ENCODE measurements around the gene S100Z. TPM values are rescaled to one million over a fixed set of nuclear protein-coding genes. Genes with fewer than 3 reads are reported as not detected.
"Not testable (repeated sequence)": the region's sequence is repeated elsewhere in the genome, so short reads cannot be mapped to it uniquely, and the experiment has no call there.

The S100Z gene
- total RNA-seq, 2 experiments from 2014 or later = 2.5 to 3.2 TPM

DNA sequence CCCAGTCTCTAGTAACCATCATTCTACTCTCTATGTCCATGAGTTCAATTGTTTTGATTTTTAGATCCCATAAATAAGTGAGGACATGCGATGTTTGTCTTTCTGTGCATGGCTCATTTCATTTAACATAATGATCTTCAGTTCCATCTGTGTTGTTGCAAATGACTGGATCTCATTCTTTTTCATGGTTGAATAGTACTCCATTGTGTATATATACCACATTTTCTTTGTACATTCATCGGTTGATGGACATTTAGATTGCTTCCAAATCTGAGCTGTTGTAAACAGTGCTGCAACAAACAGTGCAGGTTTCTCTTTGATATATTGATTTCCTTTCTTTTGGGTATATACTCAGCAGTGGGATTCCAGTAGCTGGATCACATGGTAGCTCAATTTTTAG is 46.4 kb downstream of the S100Z start:
- ChIA-PET POLR2A (no interaction called here), CTCF (no interaction called here)
- Mint-ChIP-seq H3K9me3 (ENCODE audit: insufficient read depth) (peaks cover 19% of the 10 kb centered on the region), H3K36me3 (ENCODE audit: low read depth) (peaks cover 2% of the 10 kb centered on the region), H3K4me3 (no peak overlapping the region), H3K27me3 (ENCODE audit: low read depth) (peaks cover 21% of the 10 kb centered on the region), H3K27ac (no peak overlapping the region), H3K4me1 (ENCODE audit: low read depth) (no peaks in the 10 kb centered on the region)
- no peak for DNase-seq
- no peak for ATAC-seq

DNA sequence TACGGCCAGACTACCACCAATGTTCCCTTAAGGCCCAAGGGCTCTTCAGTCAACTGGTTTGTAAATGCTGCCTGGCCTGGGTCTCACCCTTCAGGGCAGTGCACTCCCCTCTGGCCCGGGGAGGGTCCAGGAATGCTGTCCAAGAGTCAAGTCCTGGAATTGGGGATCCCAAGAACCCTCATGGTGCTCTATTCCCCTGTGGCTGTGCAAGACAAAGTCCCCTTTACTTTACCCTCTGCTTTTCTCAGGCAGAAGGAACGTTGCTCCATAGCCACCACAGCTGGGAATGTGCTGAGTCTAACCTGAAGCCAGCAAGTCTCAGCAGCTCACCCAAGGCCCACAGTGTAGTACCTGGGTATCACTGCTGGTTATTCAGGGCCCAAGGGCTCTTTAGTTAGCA is 51.7 kb downstream of the S100Z start:
- DNase-seq (no peak), ATAC-seq (no peak)
- CTCF ChIA-PET = no interaction called here
- Mint-ChIP-seq H3K4me3 (no peak overlapping the region), H3K4me1 (ENCODE audit: low read depth) (no peaks in the 10 kb centered on the region), H3K9me3 (ENCODE audit: insufficient read depth) (peaks cover 19% of the 10 kb centered on the region), H3K27ac (no peak overlapping the region), H3K27me3 (ENCODE audit: low read depth) (peaks cover 6% of the 10 kb centered on the region), H3K36me3 (ENCODE audit: low read depth) (peaks cover 2% of the 10 kb centered on the region)
- POLR2A ChIA-PET = no interaction called here

DNA sequence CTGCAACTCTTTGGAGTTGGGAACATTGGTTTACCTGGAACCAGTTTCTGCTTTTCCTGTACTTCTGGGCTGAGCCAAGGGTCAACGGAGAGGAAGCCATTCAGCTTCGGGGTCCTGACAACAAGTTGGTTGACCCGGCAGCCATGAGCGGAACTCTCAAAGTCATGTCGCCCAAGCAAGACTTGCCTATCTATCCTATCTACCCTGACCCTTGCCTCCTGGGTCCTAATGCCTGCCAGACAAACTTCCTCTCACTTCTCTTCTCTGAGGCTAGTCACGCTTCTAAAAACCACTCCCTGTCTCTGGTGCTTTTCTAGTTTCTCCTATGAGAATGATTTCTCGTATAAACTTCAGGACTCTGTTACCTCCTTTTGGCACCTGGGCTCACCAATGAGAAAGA is 58.4 kb downstream of the S100Z start:
- POLR2A ChIA-PET = no interaction called here
- ATAC-seq = no peak
- no peaks in the 10 kb centered on the region for H3K36me3 Mint-ChIP-seq (ENCODE audit: low read depth)

DNA sequence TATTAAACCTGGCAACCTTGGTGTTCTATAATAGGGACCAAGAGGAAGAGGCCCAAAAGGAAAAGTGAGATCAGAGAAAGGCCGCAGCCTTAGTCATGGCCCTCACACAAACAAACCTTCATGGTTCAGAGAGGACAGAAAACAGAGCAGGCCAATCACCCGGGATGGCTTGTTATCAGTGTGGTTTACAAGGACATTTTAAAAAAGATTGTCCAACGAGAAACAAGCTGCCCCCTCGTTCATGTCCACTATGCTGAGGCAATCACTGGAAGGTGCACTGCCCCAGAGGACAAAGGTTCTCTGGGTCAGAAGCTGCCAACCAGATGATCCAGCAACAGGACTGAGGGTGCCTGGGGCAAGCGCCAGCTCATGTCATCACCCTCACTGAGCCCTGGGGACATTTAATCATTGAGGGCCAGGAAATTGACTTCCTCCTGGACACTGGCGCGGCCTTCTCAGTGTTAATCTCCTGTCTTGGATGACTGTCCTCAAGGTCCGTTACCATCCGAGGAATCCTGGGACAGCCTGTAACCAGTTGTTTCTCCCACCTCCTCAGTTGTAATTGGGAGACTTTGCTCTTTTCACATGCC is 60.6 kb downstream of the S100Z start:
- H3K36me3 Mint-ChIP-seq (ENCODE audit: low read depth); H3K27ac Mint-ChIP-seq; H3K27me3 Mint-ChIP-seq (ENCODE audit: low read depth); CTCF ChIA-PET; H3K9me3 Mint-ChIP-seq (ENCODE audit: insufficient read depth); H3K4me3 Mint-ChIP-seq; DNase-seq; ATAC-seq; POLR2A ChIA-PET; H3K4me1 Mint-ChIP-seq (ENCODE audit: low read depth): not testable (repeated sequence)

More for the DNA sequence above, 58.4 kb downstream of the S100Z start:
- Mint-ChIP-seq H3K4me3 (no peak overlapping the region), H3K27ac (no peak overlapping the region), H3K27me3 (ENCODE audit: low read depth) (peaks cover 3% of the 10 kb centered on the region), H3K4me1 (ENCODE audit: low read depth) (no peaks in the 10 kb centered on the region), H3K9me3 (ENCODE audit: insufficient read depth) (no peaks in the 10 kb centered on the region)
- CTCF ChIA-PET = no interaction called here
- DNase-seq = no peak

DNA sequence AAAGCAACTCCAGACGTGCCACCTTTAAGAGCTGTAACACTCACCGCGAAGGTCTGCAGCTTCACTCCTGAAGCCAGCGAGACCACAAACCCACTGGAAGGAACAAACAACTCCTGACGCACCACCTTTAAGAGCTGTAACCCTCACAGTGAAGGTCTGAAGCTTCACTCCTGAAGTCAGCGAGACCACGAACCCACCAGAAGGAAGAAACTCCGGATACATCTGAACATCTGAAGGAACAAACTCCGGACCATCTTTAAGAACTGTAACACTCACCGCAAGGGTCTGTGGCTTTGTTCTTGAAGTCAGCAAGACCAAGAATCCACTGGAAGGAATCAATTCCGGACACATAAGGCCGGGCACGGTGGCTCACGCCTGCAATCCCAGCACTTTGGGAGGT is 64.9 kb downstream of the S100Z start:
- H3K4me3 Mint-ChIP-seq; POLR2A ChIA-PET; H3K27me3 Mint-ChIP-seq (ENCODE audit: low read depth); H3K9me3 Mint-ChIP-seq (ENCODE audit: insufficient read depth); H3K4me1 Mint-ChIP-seq (ENCODE audit: low read depth); H3K36me3 Mint-ChIP-seq (ENCODE audit: low read depth); ATAC-seq; DNase-seq; CTCF ChIA-PET; H3K27ac Mint-ChIP-seq: not testable (repeated sequence)

DNA sequence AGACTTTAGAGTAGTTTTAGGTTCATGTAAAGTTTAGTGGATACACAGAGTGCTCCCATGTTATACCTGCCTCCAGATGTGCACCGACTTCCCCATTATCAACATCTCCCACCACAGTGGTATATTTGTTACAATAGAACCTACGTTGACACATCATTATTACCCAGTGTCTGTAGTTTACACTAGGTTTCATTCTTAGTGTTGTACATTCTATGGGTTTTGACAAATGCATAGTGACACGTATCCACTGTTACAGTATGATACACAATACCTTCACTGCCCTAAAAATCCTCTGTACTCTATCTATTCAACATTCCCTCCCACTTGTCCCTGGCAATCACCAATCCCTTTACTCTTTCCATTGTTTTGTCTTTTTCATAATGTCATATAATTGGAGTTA is 68.7 kb downstream of the S100Z start:
- ATAC-seq (no peak), DNase-seq (no peak)
- Mint-ChIP-seq H3K4me1 (ENCODE audit: low read depth) (no peaks in the 10 kb centered on the region), H3K27me3 (ENCODE audit: low read depth) (peaks cover 3% of the 10 kb centered on the region), H3K36me3 (ENCODE audit: low read depth) (peaks cover 3% of the 10 kb centered on the region), H3K4me3 (no peak overlapping the region), H3K9me3 (ENCODE audit: insufficient read depth) (no peaks in the 10 kb centered on the region), H3K27ac (no peak overlapping the region)
- ChIA-PET POLR2A (no interaction called here), CTCF (no interaction called here)

DNA sequence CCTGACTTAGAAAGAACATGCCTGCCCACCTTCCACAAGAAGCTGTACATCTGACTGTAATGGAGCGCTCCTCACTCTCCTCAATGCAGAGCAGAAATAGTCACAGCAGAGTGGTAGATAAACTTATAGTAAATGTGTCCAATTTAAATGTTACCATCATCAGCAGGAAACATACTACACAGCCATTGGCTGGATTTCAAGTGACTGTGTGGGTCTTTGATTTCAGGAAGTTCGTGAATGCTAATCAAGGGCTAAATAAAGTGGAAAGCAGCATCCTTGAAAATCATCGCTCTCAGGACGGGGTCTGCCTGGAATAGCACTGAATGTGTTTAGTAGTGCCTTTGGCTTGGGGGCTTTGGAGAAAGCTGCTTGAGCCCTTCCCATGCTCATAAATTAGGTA is 70.7 kb downstream of the S100Z start:
- H3K4me3 Mint-ChIP-seq = no peak overlapping the region
- DNase-seq = no peak
- ATAC-seq = no peak
- no peak overlapping the region for H3K27ac Mint-ChIP-seq
- H3K4me1 Mint-ChIP-seq (ENCODE audit: low read depth) = no peaks in the 10 kb centered on the region
- H3K36me3 Mint-ChIP-seq (ENCODE audit: low read depth) = no peaks in the 10 kb centered on the region
- CTCF ChIA-PET = no interaction called here
- H3K27me3 Mint-ChIP-seq (ENCODE audit: low read depth) = peaks cover 5% of the 10 kb centered on the region
- H3K9me3 Mint-ChIP-seq (ENCODE audit: insufficient read depth) = no peaks in the 10 kb centered on the region
- POLR2A ChIA-PET = no interaction called here

DNA sequence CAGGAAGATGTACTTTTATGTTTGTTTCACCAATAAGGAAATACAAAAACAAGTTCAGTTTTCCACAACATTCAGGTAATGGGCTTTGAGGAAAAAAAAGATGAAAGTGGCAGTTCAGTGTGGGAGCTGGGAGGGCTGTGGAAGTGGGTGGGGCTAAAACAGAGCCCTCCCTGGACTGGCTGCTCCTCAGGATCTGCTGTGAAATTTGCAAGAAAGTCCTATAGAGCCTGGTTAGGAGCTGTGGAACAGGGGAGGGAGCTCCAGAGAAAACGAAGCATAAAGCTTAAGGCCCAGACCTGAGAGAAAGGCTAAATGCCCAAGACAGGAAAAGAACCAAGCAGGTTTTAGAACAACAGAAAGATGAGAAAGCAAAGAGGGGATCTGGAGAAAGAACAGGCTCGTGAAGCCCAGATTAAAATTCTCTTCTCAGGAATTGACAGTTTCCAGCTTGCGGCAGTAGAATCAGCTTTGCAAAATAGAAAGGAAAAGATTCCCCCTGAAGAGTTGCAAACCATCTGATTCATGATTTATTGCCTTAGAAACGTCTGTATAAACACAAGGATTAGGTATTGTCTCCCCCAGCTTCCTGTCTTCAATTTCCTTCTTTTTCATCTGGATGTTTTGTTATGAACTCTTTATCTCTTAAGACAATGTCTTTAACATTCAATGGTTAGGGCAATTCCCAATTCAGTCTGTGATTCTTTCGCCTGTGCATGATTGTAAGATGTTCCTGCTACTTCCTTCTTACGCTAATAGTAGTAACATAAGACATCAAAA is 76.7 kb downstream of the S100Z start:
- Mint-ChIP-seq H3K4me3 (no peak overlapping the region), H3K9me3 (ENCODE audit: insufficient read depth) (no peaks in the 10 kb centered on the region)

DNA sequence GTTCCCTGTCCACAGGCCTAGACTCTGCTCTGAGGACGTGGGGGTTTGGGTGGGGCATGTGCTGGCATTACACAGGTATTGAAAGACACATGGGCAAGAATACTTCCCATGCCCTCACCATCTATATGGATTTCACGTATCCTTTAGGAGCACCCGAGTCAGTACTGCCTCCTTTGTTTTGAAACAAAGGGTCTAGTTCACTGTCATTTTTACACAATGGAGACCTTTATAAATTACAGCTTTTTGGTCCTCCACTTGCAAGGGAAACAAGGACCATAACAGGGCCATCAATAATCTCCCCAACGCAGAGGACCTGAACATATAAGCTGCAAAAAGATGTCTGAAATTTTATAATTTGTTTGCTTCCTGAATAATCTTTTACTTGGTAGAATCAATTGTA is 78.1 kb downstream of the S100Z start:
- DNase-seq (no peak), ATAC-seq (no peak)
- Mint-ChIP-seq H3K27me3 (ENCODE audit: low read depth) (peaks cover 25% of the 10 kb centered on the region), H3K4me1 (ENCODE audit: low read depth) (no peaks in the 10 kb centered on the region), H3K36me3 (ENCODE audit: low read depth) (no peaks in the 10 kb centered on the region), H3K9me3 (ENCODE audit: insufficient read depth) (no peaks in the 10 kb centered on the region), H3K4me3 (no peak overlapping the region), H3K27ac (no peak overlapping the region)
- POLR2A ChIA-PET = no interaction called here
- CTCF ChIA-PET = interaction anchor here (1.3 kb wide), 1 partner anchor 150 kb away, joined by 3 read pairs; no protein-coding TSS in a partner anchor

More for the DNA sequence above, 76.7 kb downstream of the S100Z start:
- Mint-ChIP-seq H3K27me3 (ENCODE audit: low read depth) (peaks cover 25% of the 10 kb centered on the region), H3K36me3 (ENCODE audit: low read depth) (no peaks in the 10 kb centered on the region), H3K4me1 (ENCODE audit: low read depth) (no peaks in the 10 kb centered on the region), H3K27ac (no peak overlapping the region)
- ChIA-PET POLR2A (no interaction called here), CTCF (no interaction called here)
- no peak for ATAC-seq
- DNase-seq = no peak

DNA sequence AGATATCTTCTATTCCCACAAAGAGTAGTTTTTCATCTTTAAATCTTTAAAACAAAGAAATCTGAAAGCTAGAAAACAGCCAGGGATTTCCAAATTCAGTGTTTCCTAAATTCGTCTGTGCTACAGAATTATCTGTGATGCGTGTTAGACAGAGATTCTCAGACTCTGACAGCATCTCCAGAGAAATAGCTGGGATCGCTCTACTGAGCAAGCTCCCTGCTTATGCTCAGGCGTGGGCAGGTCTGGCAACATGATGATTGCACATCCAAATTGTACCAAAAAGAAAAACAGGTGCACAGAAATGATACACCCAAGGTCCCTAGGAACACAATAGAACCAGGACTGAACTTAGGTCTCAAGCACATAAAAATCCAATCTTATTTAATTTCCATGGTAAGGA is 80.3 kb downstream of the S100Z start:
- ChIA-PET CTCF (interaction anchor here (1.1 kb wide), 1 partner anchor 14 kb away, joined by 3 read pairs; no protein-coding TSS in a partner anchor), POLR2A (interaction anchor here (1.0 kb wide), 1 partner anchor 100 kb away, joined by 3 read pairs; the partner anchor contains the start of gene AGGF1)
- H3K4me3 Mint-ChIP-seq = no peak overlapping the region
- H3K4me1 Mint-ChIP-seq (ENCODE audit: low read depth) = no peaks in the 10 kb centered on the region
- no peak overlapping the region for H3K27ac Mint-ChIP-seq
- DNase-seq = no peak
- no peaks in the 10 kb centered on the region for H3K9me3 Mint-ChIP-seq (ENCODE audit: insufficient read depth)
- H3K36me3 Mint-ChIP-seq (ENCODE audit: low read depth) = no peaks in the 10 kb centered on the region
- H3K27me3 Mint-ChIP-seq (ENCODE audit: low read depth) = peaks cover 27% of the 10 kb centered on the region
- no peak for ATAC-seq

DNA sequence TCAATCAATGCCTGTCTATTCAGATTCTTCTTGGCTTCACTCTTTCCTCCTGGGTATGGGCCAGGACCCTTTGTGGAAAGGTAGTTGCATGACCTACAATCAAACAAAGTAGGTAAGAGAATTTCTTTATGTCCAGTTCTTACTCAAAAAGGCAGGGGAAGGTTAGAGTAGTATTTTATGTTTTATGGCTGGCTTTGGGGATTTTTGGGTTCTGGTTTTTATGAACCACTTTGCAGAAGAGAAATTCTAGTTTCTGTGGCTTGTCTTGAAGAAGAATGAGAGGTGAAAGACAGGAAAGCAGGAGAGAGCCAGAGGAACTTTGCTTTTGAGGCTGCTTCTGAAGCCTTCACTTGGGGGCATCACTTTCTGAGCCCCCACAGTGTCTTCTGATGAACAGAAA is 88.4 kb downstream of the S100Z start:
- POLR2A ChIA-PET = no interaction called here
- Mint-ChIP-seq H3K9me3 (ENCODE audit: insufficient read depth) (no peaks in the 10 kb centered on the region), H3K4me3 (no peak overlapping the region), H3K27ac (no peak overlapping the region), H3K4me1 (ENCODE audit: low read depth) (no peaks in the 10 kb centered on the region), H3K36me3 (ENCODE audit: low read depth) (no peaks in the 10 kb centered on the region), H3K27me3 (ENCODE audit: low read depth) (peaks cover 16% of the 10 kb centered on the region)
- CTCF ChIA-PET = no interaction called here
- no peak for ATAC-seq
- no peak for DNase-seq

DNA sequence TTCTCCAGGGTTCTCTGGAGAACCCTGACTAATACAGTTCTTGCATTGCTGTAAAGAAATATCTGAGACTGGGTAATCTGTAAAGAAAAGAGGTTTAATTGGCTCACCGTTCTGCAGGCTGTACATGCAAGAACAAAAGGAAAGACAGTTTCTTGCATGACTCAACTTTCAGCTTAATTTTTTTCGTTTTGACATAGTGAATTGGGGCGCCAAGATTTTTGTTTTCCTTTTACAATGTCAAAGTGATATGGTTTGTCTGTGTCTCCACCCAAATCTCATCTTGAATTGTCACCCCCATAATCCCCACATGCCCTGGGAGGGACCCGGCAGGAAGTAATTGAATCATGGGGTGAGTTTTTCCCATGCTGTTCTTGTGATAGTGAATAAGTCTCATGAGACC is 91.2 kb downstream of the S100Z start:
- Mint-ChIP-seq H3K4me3 (no peak overlapping the region), H3K27ac (no peak overlapping the region), H3K9me3 (ENCODE audit: insufficient read depth) (no peaks in the 10 kb centered on the region), H3K4me1 (ENCODE audit: low read depth) (no peaks in the 10 kb centered on the region), H3K27me3 (ENCODE audit: low read depth) (peaks cover 24% of the 10 kb centered on the region), H3K36me3 (ENCODE audit: low read depth) (no peaks in the 10 kb centered on the region)
- DNase-seq (no peak), ATAC-seq (no peak)
- ChIA-PET POLR2A (no interaction called here), CTCF (no interaction called here)

DNA sequence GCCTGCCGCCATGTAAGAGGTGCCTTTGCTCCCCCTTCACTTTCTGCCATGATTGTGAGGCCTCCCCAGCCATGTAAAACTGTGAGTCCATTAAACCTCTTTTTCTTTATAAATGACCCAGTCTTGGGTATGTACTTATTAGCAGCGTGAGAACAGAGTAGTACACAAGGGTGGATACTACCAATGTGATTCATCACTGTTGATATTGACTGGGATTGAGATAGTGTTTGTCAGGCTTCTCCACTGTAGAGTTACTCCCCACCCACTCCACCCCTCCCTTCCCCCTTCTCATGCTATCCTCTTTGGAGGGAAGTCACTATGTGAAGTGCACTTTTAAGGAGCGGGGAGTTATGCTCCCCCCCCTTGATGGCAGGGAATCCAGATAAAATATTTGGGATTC is 91.6 kb downstream of the S100Z start:
- Mint-ChIP-seq H3K27ac (no peak overlapping the region), H3K9me3 (ENCODE audit: insufficient read depth) (no peaks in the 10 kb centered on the region), H3K27me3 (ENCODE audit: low read depth) (peaks cover 27% of the 10 kb centered on the region), H3K4me1 (ENCODE audit: low read depth) (no peaks in the 10 kb centered on the region), H3K4me3 (no peak overlapping the region), H3K36me3 (ENCODE audit: low read depth) (no peaks in the 10 kb centered on the region)
- no peak for ATAC-seq
- POLR2A ChIA-PET = no interaction called here
- CTCF ChIA-PET = no interaction called here
- DNase-seq = no peak
